ENCODE measurements around the gene CUX1. TPM values are rescaled to one million over a fixed set of nuclear protein-coding genes. Genes with fewer than 3 reads are reported as not detected.

The CUX1 gene
- total and polyA plus RNA-seq, 4 donors: 40.5 to 138 (median 69.1) TPM

- H3K4me3 ChIP-seq: no peak overlapping the region
- WGBS, 2 donors: 71 to 79% methylated on average over 10 of the region's 10 CpGs
Observed at GRCh38 chr7:101969997-101970585, 152.7 kb downstream of the CUX1 start.

GRCh38 chr7:101970801-101971200 is 153.4 kb downstream of the CUX1 start:
- WGBS, 2 donors: 88 to 89% methylated on average over 5 of the region's 5 CpGs
- H3K9me3 ChIP-seq (ENCODE audit: control insufficient read depth in 4 of 4, insufficient read depth in 3 of 4, low read length in 3 of 4): peaks cover 0 to 1% (median 0%) of the 10 kb centered on the region in 4 donors
- no peak for DNase-seq

More at GRCh38 chr7:101969997-101970585, 152.7 kb downstream of the CUX1 start:
- H3K4me1 ChIP-seq (ENCODE audit: control insufficient read depth in 5 of 5, insufficient read depth in 5 of 5, low read length in 5 of 5): peaks cover 0 to 6% (median 0%) of the 10 kb centered on the region in 5 donors
- TF ChIP-seq CTCF (IDR thresholded peaks at IDR 0.05; ENCODE audit: control extremely low read depth, extremely low read depth): no peak
- H3K36me3 ChIP-seq (ENCODE audit: control insufficient read depth in 4 of 4, insufficient read depth in 4 of 4, low read length in 4 of 4): peaks cover 0 to 3% (median 0%) of the 10 kb centered on the region in 4 donors
- H3K9ac ChIP-seq (ENCODE audit: insufficient read depth in 1 of 2, low read length in 2 of 2): no peak overlapping the region
- H3K9me3 ChIP-seq (ENCODE audit: control insufficient read depth in 4 of 4, insufficient read depth in 3 of 4, low read length in 3 of 4): peaks cover 0 to 1% (median 0%) of the 10 kb centered on the region in 4 donors
- H3K27ac ChIP-seq (ENCODE audit: low read depth in 1 of 2, low read length in 1 of 2): no peak overlapping the region
- no peak for ATAC-seq (ENCODE audit: insufficient read depth, low FRiP score)
- no peak for DNase-seq
- H3K27me3 ChIP-seq (ENCODE audit: control insufficient read depth in 3 of 3, insufficient read depth in 3 of 3, low read length in 2 of 3): no peaks in the 10 kb centered on the region

GRCh38 chr7:101971457-101971856 is 154.0 kb downstream of the CUX1 start:
- H3K4me1 ChIP-seq (ENCODE audit: control insufficient read depth in 5 of 5, insufficient read depth in 5 of 5, low read length in 5 of 5): peaks cover 0 to 4% (median 0%) of the 10 kb centered on the region in 5 donors
- no peaks in the 10 kb centered on the region for H3K27me3 ChIP-seq (ENCODE audit: control insufficient read depth in 3 of 3, insufficient read depth in 3 of 3, low read length in 2 of 3)
- peaks cover 0 to 3% (median 0%) of the 10 kb centered on the region in 4 donors for H3K36me3 ChIP-seq (ENCODE audit: control insufficient read depth in 4 of 4, insufficient read depth in 4 of 4, low read length in 4 of 4)
- no peak overlapping the region for H3K9ac ChIP-seq (ENCODE audit: insufficient read depth in 1 of 2, low read length in 2 of 2)
- TF ChIP-seq CTCF (IDR thresholded peaks at IDR 0.05; ENCODE audit: control extremely low read depth, extremely low read depth): no peak
- no peak overlapping the region for H3K27ac ChIP-seq (ENCODE audit: low read depth in 1 of 2, low read length in 1 of 2)
- WGBS, 2 donors: 97 to 98% methylated on average over 3 of the region's 3 CpGs
- DNase-seq (no peak), ATAC-seq (ENCODE audit: insufficient read depth, low FRiP score) (no peak)
- no peak overlapping the region for H3K4me3 ChIP-seq
- peaks cover 0 to 1% (median 0%) of the 10 kb centered on the region in 4 donors for H3K9me3 ChIP-seq (ENCODE audit: control insufficient read depth in 4 of 4, insufficient read depth in 3 of 4, low read length in 3 of 4)

More at GRCh38 chr7:101970801-101971200, 153.4 kb downstream of the CUX1 start:
- Histone ChIP-seq H3K4me1 (ENCODE audit: control insufficient read depth in 5 of 5, insufficient read depth in 5 of 5, low read length in 5 of 5) (peaks cover 0 to 4% (median 0%) of the 10 kb centered on the region in 5 donors), H3K27ac (ENCODE audit: low read depth in 1 of 2, low read length in 1 of 2) (no peak overlapping the region), H3K36me3 (ENCODE audit: control insufficient read depth in 4 of 4, insufficient read depth in 4 of 4, low read length in 4 of 4) (peaks cover 0 to 3% (median 0%) of the 10 kb centered on the region in 4 donors), H3K27me3 (ENCODE audit: control insufficient read depth in 3 of 3, insufficient read depth in 3 of 3, low read length in 2 of 3) (no peaks in the 10 kb centered on the region), H3K9ac (ENCODE audit: insufficient read depth in 1 of 2, low read length in 2 of 2) (no peak overlapping the region), H3K4me3 (no peak overlapping the region)
- TF ChIP-seq CTCF (IDR thresholded peaks at IDR 0.05; ENCODE audit: control extremely low read depth, extremely low read depth): no peak
- no peak for ATAC-seq (ENCODE audit: insufficient read depth, low FRiP score)
